H1 (cell line): ENCODE results near the gene NECAB3. TPM values are rescaled to one million over a fixed set of nuclear protein-coding genes. Genes with fewer than 3 reads are reported as not detected.

Experiments
- CTCF ChIA-PET: fragments of 300-600 bp; sonication (Branson Sonifier 250); formaldehyde crosslinking; loops from one replicate; lab custom pipeline; 2021; ENCODE audit not compliant: partially characterized antibody; lab: Charles Lee
- POLR2A ChIA-PET: fragments of 300-600 bp; sonication (Branson Sonifier 250); formaldehyde crosslinking; loops from one replicate; lab custom pipeline; 2021; ENCODE audit warnings: inconsistent platforms; ENCODE audit not compliant: partially characterized antibody; lab: Charles Lee
- DNase-seq, 2 experiments: peaks; one replicate each; pipeline versions ENCODE4 v3.0.0 to v3.0.0-alpha.2; 2010 to 2022; ENCODE audit warnings: low spot score in 2 of 2, low read depth in 1 of 2, mixed read lengths in 1 of 2
- FAIRE-seq: peaks from 2 replicates; lab custom pipeline; 2011; peaks lifted over from hg19 to GRCh38; lab: Jason Lieb, UNC
- H2AFZ ChIP-seq: 2 replicates; pipeline ENCODE4 v1.8.1; 2012; ENCODE audit warnings: low read length, inconsistent platforms
- H2AK5ac ChIP-seq: 2 replicates; pipeline ENCODE4 v1.6.1; 2013; ENCODE audit warnings: low read depth, low read length
- H2BK120ac ChIP-seq: replicated peaks from 2 replicates; pipeline ENCODE3; 2013; ENCODE audit warnings: low read depth, low read length, inconsistent platforms
- H2BK12ac ChIP-seq: 2 replicates; pipeline ENCODE4 v1.6.1; 2013; ENCODE audit warnings: low read depth, low read length
- H2BK15ac ChIP-seq: 2 replicates; pipeline ENCODE4 v1.6.1; 2013; ENCODE audit warnings: low read length
- H2BK20ac ChIP-seq: 2 replicates; pipeline ENCODE4 v1.6.1; 2013; ENCODE audit warnings: low read length
- H2BK5ac ChIP-seq: 2 replicates; pipeline ENCODE4 v1.6.1; 2013; ENCODE audit warnings: low read depth, low read length
- H3K14ac ChIP-seq: 2 replicates; pipeline ENCODE4 v1.6.1; 2013; ENCODE audit warnings: inconsistent platforms; ENCODE audit not compliant: insufficient read length
- H3K18ac ChIP-seq: 2 replicates; pipeline ENCODE4 v1.6.1; 2013; ENCODE audit warnings: low read length; ENCODE audit errors: extremely low read depth
- H3K23ac ChIP-seq: 2 replicates; pipeline ENCODE4 v1.6.1; 2013; ENCODE audit warnings: inconsistent platforms; ENCODE audit not compliant: insufficient read length
- H3K23me2 ChIP-seq: 2 replicates; pipeline ENCODE4 v1.6.1; 2013; ENCODE audit warnings: low read depth, low read length
- H3K27ac ChIP-seq: 2 replicates; pipeline ENCODE4 v1.6.1; 2011; ENCODE audit warnings: low read depth, low read length, inconsistent platforms
- H3K27me3 ChIP-seq, 4 experiments: replicated peaks in 1 of 4; 1 replicate in 1 of 4; 2 replicates in 3 of 4; pipeline versions ENCODE4 v1.6.1 to v1.8.1; 2011 to 2013; ENCODE audit warnings: low read length in 3 of 4, mild to moderate bottlenecking in 3 of 4, inconsistent platforms in 2 of 4, mixed read lengths in 2 of 4, moderate library complexity in 1 of 4; ENCODE audit not compliant: control insufficient read depth in 3 of 4, insufficient read depth in 3 of 4; ENCODE audit errors: extremely low read depth in 1 of 4
- H3K36me3 ChIP-seq, 4 experiments: 2 replicates each; pipeline versions ENCODE4 v1.6.1 to v1.8.1; 2011 to 2013; ENCODE audit warnings: mild to moderate bottlenecking in 4 of 4, low read length in 3 of 4, moderate library complexity in 2 of 4, control low read depth in 1 of 4, inconsistent platforms in 1 of 4; ENCODE audit not compliant: insufficient read depth in 4 of 4, control insufficient read depth in 2 of 4
- H3K4ac ChIP-seq: replicated peaks from 2 replicates; pipeline ENCODE3; 2013; ENCODE audit warnings: low read length, low read depth, mixed read lengths, inconsistent platforms; ENCODE audit not compliant: insufficient read length
- H3K4me1 ChIP-seq, 4 experiments: replicated peaks in 1 of 4; 1 replicate in 1 of 4; 2 replicates in 3 of 4; pipeline versions ENCODE4 v1.6.1 to v1.8.1; 2011 to 2013; ENCODE audit warnings: low read length in 3 of 4, inconsistent platforms in 2 of 4, mixed read lengths in 1 of 4; ENCODE audit not compliant: insufficient read depth in 4 of 4, control insufficient read depth in 3 of 4
- H3K4me2 ChIP-seq, 2 experiments: 2 replicates each; pipeline versions ENCODE4 v1.6.1 to v1.8.1; 2011 to 2013; ENCODE audit warnings: low read depth in 2 of 2, low read length in 2 of 2, control low read depth in 1 of 2, inconsistent platforms in 1 of 2, mild to moderate bottlenecking in 1 of 2; ENCODE audit not compliant: insufficient read depth in 1 of 2
- H3K4me3 ChIP-seq, 4 experiments: fragments of 200-600, 300-600 bp in 1 of 4; sonication (generic), shearing (Covaris generic), sonication (Bioruptor Twin) in 1 of 4; 2 replicates each; pipeline versions ENCODE4 v1.5.1 to v1.8.1; 2011 to 2016; ENCODE audit warnings: low read length in 4 of 4, low read depth in 3 of 4, control low read depth in 2 of 4, inconsistent platforms in 2 of 4, mild to moderate bottlenecking in 2 of 4, mixed read lengths in 1 of 4, moderate library complexity in 1 of 4; ENCODE audit not compliant: insufficient read depth in 2 of 4; ENCODE audit errors: extremely low read depth in 1 of 4
- H3K56ac ChIP-seq: replicated peaks from 2 replicates; pipeline ENCODE3; 2013; ENCODE audit warnings: low read depth, mild to moderate bottlenecking, mixed read lengths, low read length, inconsistent platforms; ENCODE audit not compliant: insufficient read length
- H3K79me1 ChIP-seq: 2 replicates; pipeline ENCODE4 v1.6.1; 2013; ENCODE audit warnings: low read depth, low read length, control low read depth
- H3K79me2 ChIP-seq, 2 experiments: 2 replicates each; pipeline versions ENCODE4 v1.6.1 to v1.8.1; 2012 to 2013; ENCODE audit warnings: low read length in 2 of 2, mild to moderate bottlenecking in 2 of 2, inconsistent platforms in 1 of 2; ENCODE audit not compliant: insufficient read depth in 2 of 2, control insufficient read depth in 1 of 2
- H3K9ac ChIP-seq, 4 experiments: replicated peaks in 1 of 4; 1 replicate in 1 of 4; 2 replicates in 3 of 4; pipeline versions ENCODE4 v1.6.1 to v1.8.1; 2011 to 2013; ENCODE audit warnings: low read depth in 3 of 4, low read length in 3 of 4, control low read depth in 2 of 4, mild to moderate bottlenecking in 2 of 4, moderate library complexity in 2 of 4, inconsistent platforms in 1 of 4; ENCODE audit errors: extremely low read depth in 1 of 4
- H3K9me3 ChIP-seq, 2 experiments: 2 replicates each; pipeline versions ENCODE4 v1.6.1 to v1.8.1; 2012 to 2013; ENCODE audit warnings: mild to moderate bottlenecking in 2 of 2, moderate library complexity in 2 of 2, control low read depth in 1 of 2, inconsistent platforms in 1 of 2, low read depth in 1 of 2, low read length in 1 of 2, mixed read lengths in 1 of 2; ENCODE audit not compliant: insufficient read depth in 2 of 2
- H4K20me1 ChIP-seq, 2 experiments: replicated peaks in 1 of 2; 2 replicates each; pipeline versions ENCODE3 to v1.8.1; 2011 to 2013; ENCODE audit warnings: inconsistent platforms in 2 of 2, low read length in 2 of 2, mild to moderate bottlenecking in 1 of 2; ENCODE audit not compliant: insufficient read depth in 2 of 2, control insufficient read depth in 1 of 2
- H4K5ac ChIP-seq: 2 replicates; pipeline ENCODE4 v1.6.1; 2013; ENCODE audit warnings: low read length, low read depth, mixed read lengths, inconsistent platforms; ENCODE audit not compliant: insufficient read length
- H4K8ac ChIP-seq: 2 replicates; pipeline ENCODE4 v1.8.0; 2013; ENCODE audit warnings: mild to moderate bottlenecking, moderate library complexity, low read length, inconsistent platforms; ENCODE audit not compliant: insufficient read depth; ENCODE audit errors: extremely low read depth
- H4K91ac ChIP-seq: replicated peaks from 2 replicates; pipeline ENCODE3; 2013; ENCODE audit warnings: low read length, mixed read lengths, inconsistent platforms; ENCODE audit not compliant: insufficient read length
- GABPA ChIP-seq: IDR thresholded peaks from 2 replicates; pipeline ENCODE4 v1.6.1; 2011; ENCODE audit warnings: mild to moderate bottlenecking, low read length, moderate library complexity, borderline replicate concordance; ENCODE audit not compliant: insufficient read depth
- HDAC2 ChIP-seq, 2 experiments: fragments of 300-600 bp in 1 of 2; sonication (generic) in 1 of 2; IDR thresholded peaks; 2 replicates each; pipeline ENCODE4 v1.6.1; 2011 to 2012; ENCODE audit warnings: low read depth in 2 of 2, low read length in 2 of 2, mild to moderate bottlenecking in 2 of 2, moderate library complexity in 2 of 2, borderline replicate concordance in 1 of 2, inconsistent platforms in 1 of 2
- KDM4A ChIP-seq: IDR thresholded peaks from one replicate; pipeline ENCODE4 v1.7.1; 2012; ENCODE audit warnings: low read depth, mild to moderate bottlenecking, moderate library complexity, low read length, inconsistent platforms; ENCODE audit not compliant: severe bottlenecking
- PHF8 ChIP-seq: fragments of 200-600 bp; sonication (generic); conservative IDR thresholded peaks from 2 replicates; pipeline ENCODE4 v1.7.1; 2012; ENCODE audit warnings: low read depth, mild to moderate bottlenecking, inconsistent platforms, low read length, moderate library complexity
- SAP30 ChIP-seq: fragments of 300-600 bp; sonication (generic); IDR thresholded peaks from 2 replicates; pipeline ENCODE4 v1.7.1; 2012; ENCODE audit warnings: low read length, moderate library complexity, mild to moderate bottlenecking, inconsistent platforms; ENCODE audit not compliant: insufficient read depth, insufficient replicate concordance
- SP2 ChIP-seq: IDR thresholded peaks from 2 replicates; pipeline ENCODE4 v1.6.1; 2012; ENCODE audit warnings: mild to moderate bottlenecking, low read length, inconsistent platforms
- TAF1 ChIP-seq: IDR thresholded peaks from 2 replicates; pipeline ENCODE4 v1.6.1; 2011; ENCODE audit warnings: mild to moderate bottlenecking, low read depth, low read length
- WGBS, 2 experiments: shearing (Covaris generic) in 1 of 2; methylation state at CpG; one replicate each; pipeline versions ENCODE4 v1.1.6 to v1.1.7; 2013 to 2015; ENCODE audit warnings: low lambda C conversion rate in 2 of 2, mixed read lengths in 2 of 2, inconsistent platforms in 1 of 2, low coverage in 1 of 2, missing lambda C conversion rate in 1 of 2; ENCODE audit not compliant: insufficient replicate concordance in 2 of 2, insufficient coverage in 1 of 2, insufficient read length in 1 of 2; ENCODE audit errors: extremely low coverage in 1 of 2, missing lambda C conversion rate in 1 of 2; 5-methylcytosine and 5-hydroxymethylcytosine counted together
- polyA plus RNA-seq, 7 experiments: library from polyadenylated mRNA; depleted of rRNA in 3 of 7; stranded (reverse) in 5 of 7; unstranded in 2 of 7; fragments of >200 nt in 5 of 7; fragments of 200-250 nt in 2 of 7; gene quantifications; 1 replicate in 5 of 7; 2 replicates in 1 of 7; 4 replicates in 1 of 7; pipeline versions ENCODE4 v1.2.1 to v1.2.3, GENCODE V29; 2011 to 2013; ENCODE audit warnings: missing spikeins in 2 of 7, mixed read lengths in 2 of 7
- total RNA-seq: library from RNA; stranded (reverse); fragmentation: NEBNext Ultra II Directional; extraction: Animal tissue kit (Norgen Biotek cat#: 25700); gene quantifications from 2 replicates; pipeline ENCODE4 v1.2.1, GENCODE V29; 2021

NECAB3 gene
- total and polyA plus RNA-seq, 2 of the 8 experiments (the other 6 are each of a cell fraction or from before 2014, with no cell fraction given), result 20.5 to 46.2 TPM

- Histone ChIP-seq H3K27ac (no peak overlapping the region; the same call in 1 of the 2 replicates), H3K23me2 (peaks cover 13% of the 10 kb centered on the region), H4K5ac (peak overlapping the region; percentile 7), H3K9ac (peak overlapping the region; percentile 34 to 75 (median 65); a peak in 6 of 7 replicates), H3K4ac (peak overlapping the region; percentile 87), H2AK5ac (peak overlapping the region; percentile 71; the same call in 1 of the 2 replicates), H3K79me1 (no peaks in the 10 kb centered on the region; the same call in 1 of the 2 replicates), H3K4me2 (peak overlapping the region; percentile 85 to 97), H3K4me1 (peaks cover 0 to 22% (median 11%) of the 10 kb centered on the region in 4 experiments; a peak in 4 of 7 replicates), H4K8ac (peak overlapping the region; percentile 45), H3K56ac (peak overlapping the region; percentile 72), H2BK20ac (no peak overlapping the region), H2BK15ac (peak overlapping the region; percentile 46; the same call in 1 of the 2 replicates), H2BK120ac (no peak overlapping the region), H3K23ac (no peak overlapping the region), H3K4me3 (peak overlapping the region; percentile 52 to 77 (median 68)), H3K18ac (peak overlapping the region; percentile 32; the same call in 1 of the 2 replicates), H3K79me2 (no peaks in the 10 kb centered on the region), H2AFZ (no peak overlapping the region), H3K14ac (no peak overlapping the region), H4K20me1 (peaks cover 0 to 27% of the 10 kb centered on the region in 2 experiments), H2BK5ac (0 out of 2 replicates have a peak overlapping the region, but pooled peaks have one; percentile 18), H3K9me3 (no peaks in the 10 kb centered on the region), H4K91ac (peak overlapping the region; percentile 89), H3K27me3 (no peaks in the 10 kb centered on the region), H2BK12ac (peak overlapping the region; percentile 55; the same call in 1 of the 2 replicates), H3K36me3 (peaks cover 12 to 24% (median 21%) of the 10 kb centered on the region in 4 experiments; a peak in 7 of 8 replicates)
- no peak for FAIRE-seq
- POLR2A ChIA-PET, result interaction anchor here (1.1 to 17.9 kb wide), 5 partner anchors 5 to 46 kb away, joined by 3 to 245 read pairs (median 10); partner anchors contain the start of genes ACTL10, C20orf144, NECAB3 and PXMP4
- CTCF ChIA-PET, result interaction anchor here (1.0 to 1.8 kb wide), 4 partner anchors 9 to 20 kb away, joined by 3 to 6 read pairs (median 4); partner anchors contain the start of gene E2F1
- 22% methylated on average over 9 of the region's 29 CpGs; no CpG with 5 or more reads in 1 of the 2 experiments for WGBS, 2 experiments
- peak; percentile 28 for TF ChIP-seq KDM4A
- TF ChIP-seq TAF1, result no peak
- TF ChIP-seq SP2, result no peak
- no peak for TF ChIP-seq SAP30
- TF ChIP-seq GABPA, result no peak
- no peak for TF ChIP-seq HDAC2 (IDR thresholded peaks at IDR 0.05; ENCODE audit: borderline replicate concordance in 1 of 2, low read depth in 2 of 2, low read length in 2 of 2)
- TF ChIP-seq PHF8, result 0 out of 2 replicates have a peak, but pooled peaks have one; percentile 15
- no peak for DNase-seq
These were observed 576 bp downstream of the NECAB3 start for GRCh38 chr20:33673410-33674293.
